ENCODE results near the gene C3orf20.

C3orf20 gene

GRCh38 chr3:14814411-14814871 lies 139.5 kb downstream of the C3orf20 start:
- no peak for DNase-seq (ENCODE audit: low read depth in 2 of 2)

GRCh38 chr3:14816359-14816758 lies 141.4 kb downstream of the C3orf20 start:
- no peak for DNase-seq (ENCODE audit: low read depth in 2 of 2)

GRCh38 chr3:14818804-14819500 lies 144.0 kb downstream of the C3orf20 start, which contains the start of gene FGD5:
TSS of gene FGD5 (plus strand) at chr3:14818962. CDS start at chr3:14819072, 110 bp downstream.
- no peak for DNase-seq (ENCODE audit: low read depth in 2 of 2)

GRCh38 chr3:14819671-14820070 lies 144.7 kb downstream of the C3orf20 start:
- no peak for DNase-seq (ENCODE audit: low read depth in 2 of 2)

- DNase-seq (ENCODE audit: low read depth in 2 of 2) = no peak
Measured at GRCh38 chr3:14820156-14820555, 145.2 kb downstream of the C3orf20 start.

DNA sequence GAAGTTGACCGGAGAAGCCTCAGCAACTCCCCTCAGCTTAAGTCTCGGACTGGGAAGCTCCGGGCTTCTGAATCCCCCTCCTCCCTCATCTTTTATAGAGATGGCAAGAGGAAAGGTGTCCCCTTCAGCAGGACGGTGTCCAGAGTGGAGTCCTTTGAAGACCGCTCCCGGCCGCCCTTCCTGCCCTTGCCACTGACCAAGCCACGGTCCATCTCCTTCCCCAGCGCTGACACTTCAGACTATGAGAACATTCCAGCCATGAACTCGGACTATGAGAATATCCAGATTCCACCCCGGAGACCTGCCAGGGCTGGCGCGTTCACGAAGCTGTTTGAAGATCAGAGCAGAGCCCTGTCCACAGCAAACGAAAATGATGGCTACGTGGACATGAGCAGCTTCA lies 146.2 kb downstream of the C3orf20 start:
- no peak for DNase-seq (ENCODE audit: low read depth in 2 of 2)

GRCh38 chr3:14822134-14822533 lies 147.2 kb downstream of the C3orf20 start:
- DNase-seq (ENCODE audit: low read depth in 2 of 2) = no peak

Measured in stimulated activated CD8-positive, alpha-beta memory T cell treated with anti-CD3 and anti-CD28 coated beads, Interleukin-2, amount 100 ng/mL, for 1 hour (primary cell).